IMR-90 (cell line): Measurements from ENCODE around the gene BRAT1. TPM values are rescaled to one million over a fixed set of nuclear protein-coding genes. Genes with fewer than 3 reads are reported as not detected.
A peak's percentile ranks its signal among the peaks of the same experiment; 100 is the strongest.

Source experiments
- ATAC-seq: fragments of 200-7000 bp; cut with Tn5 transposase; 2 replicates; pipeline ENCODE4 v1.9.1; 2020; ENCODE audit warnings: low read depth, mild to moderate bottlenecking, moderate library complexity
- BruUV-seq: library from RNA; stranded (reverse); fragments of 400-500 nt; replicated peaks from 2 replicates; lab custom pipeline; 2021; lab: Mats Ljungman, UMichigan
- CTCF ChIA-PET: fragments of 300-600 bp; formaldehyde crosslinking; extraction: SDS; loops from one replicate; lab custom pipeline; 2021; ENCODE audit warnings: antibody characterized with exemption; lab: Yijun Ruan, JAX
- POLR2A ChIA-PET: fragments of 300-600 bp; sonication (Branson Sonifier 250); formaldehyde crosslinking; loops from one replicate; lab custom pipeline; 2022; ENCODE audit warnings: antibody characterized with exemption; ENCODE audit not compliant: unreplicated experiment; lab: Charles Lee
- DNase-seq: peaks from one replicate; pipeline ENCODE4 v3.0.0; 2013
- H2AFZ ChIP-seq: replicated peaks from 2 replicates; pipeline ENCODE3; 2013; ENCODE audit warnings: low read length, mild to moderate bottlenecking; ENCODE audit not compliant: poor library complexity
- H2AK5ac ChIP-seq: 2 replicates; pipeline ENCODE4 v1.6.1; 2013; ENCODE audit warnings: low read depth, low read length, inconsistent platforms
- H2AK9ac ChIP-seq: replicated peaks from 2 replicates; pipeline ENCODE3; 2013; ENCODE audit warnings: mild to moderate bottlenecking, low read depth, low read length, moderate library complexity; ENCODE audit not compliant: poor library complexity
- H2BK120ac ChIP-seq: 2 replicates; pipeline ENCODE4 v1.6.1; 2013; ENCODE audit warnings: low read depth, low read length, inconsistent platforms
- H2BK15ac ChIP-seq: 3 replicates; pipeline ENCODE4 v1.6.1; 2013; ENCODE audit warnings: low read depth, low read length, inconsistent platforms
- H2BK20ac ChIP-seq: 2 replicates; pipeline ENCODE4 v1.6.1; 2013; ENCODE audit warnings: low read depth, mild to moderate bottlenecking, inconsistent platforms, low read length, moderate library complexity
- H2BK5ac ChIP-seq: 2 replicates; pipeline ENCODE4 v1.6.1; 2013; ENCODE audit warnings: mild to moderate bottlenecking, low read depth, low read length, inconsistent platforms; ENCODE audit not compliant: poor library complexity, severe bottlenecking
- H3K14ac ChIP-seq: replicated peaks from 2 replicates; pipeline ENCODE4 v1.6.1; 2013; ENCODE audit warnings: low read depth, low read length, inconsistent platforms
- H3K18ac ChIP-seq: 2 replicates; pipeline ENCODE4 v1.6.1; 2013; ENCODE audit warnings: low read depth, low read length, control low read depth
- H3K23ac ChIP-seq: 2 replicates; pipeline ENCODE4 v1.6.1; 2013; ENCODE audit warnings: low read depth, low read length, inconsistent platforms
- H3K27ac ChIP-seq: 2 replicates; pipeline ENCODE4 v1.5.1; 2013; ENCODE audit warnings: mild to moderate bottlenecking, control low read depth, low read length; ENCODE audit not compliant: insufficient read depth
- H3K27me3 ChIP-seq: 2 replicates; pipeline ENCODE4 v1.6.1; 2013; ENCODE audit warnings: low read length; ENCODE audit not compliant: control insufficient read depth, insufficient read depth
- H3K36me3 ChIP-seq: 2 replicates; pipeline ENCODE4 v1.6.1; 2013; ENCODE audit warnings: low read length, mixed read lengths; ENCODE audit not compliant: control insufficient read depth, insufficient read depth
- H3K4ac ChIP-seq: 2 replicates; pipeline ENCODE4 v1.6.1; 2013; ENCODE audit warnings: low read depth, low read length, inconsistent platforms
- H3K4me1 ChIP-seq: 2 replicates; pipeline ENCODE4 v1.6.1; 2013; ENCODE audit warnings: low read length, mixed read lengths; ENCODE audit not compliant: control insufficient read depth, insufficient read depth
- H3K4me2 ChIP-seq: 2 replicates; pipeline ENCODE4 v1.6.1; 2013; ENCODE audit warnings: low read depth, mild to moderate bottlenecking, control low read depth, low read length, moderate library complexity
- H3K4me3 ChIP-seq: 2 replicates; pipeline ENCODE4 v1.5.1; 2013; ENCODE audit warnings: low read depth, mild to moderate bottlenecking, control low read depth, low read length, moderate library complexity; ENCODE audit not compliant: insufficient read depth
- H3K56ac ChIP-seq: 2 replicates; pipeline ENCODE4 v1.6.1; 2013; ENCODE audit warnings: low read length, inconsistent platforms; ENCODE audit not compliant: insufficient read depth; ENCODE audit errors: extremely low read depth
- H3K79me1 ChIP-seq, 2 experiments: 2 replicates each; pipeline ENCODE4 v1.6.1; 2013; ENCODE audit warnings: low read length in 2 of 2, inconsistent platforms in 1 of 2, low read depth in 1 of 2
- H3K9ac ChIP-seq: 2 replicates; pipeline ENCODE4 v1.6.1; 2013; ENCODE audit warnings: low read depth, low read length, control low read depth
- H3K9me1 ChIP-seq: 2 replicates; pipeline ENCODE4 v1.6.1; 2013; ENCODE audit warnings: low read length, inconsistent platforms; ENCODE audit not compliant: insufficient read depth
- H3K9me3 ChIP-seq: 2 replicates; pipeline ENCODE4 v1.6.1; 2013; ENCODE audit warnings: low read length; ENCODE audit not compliant: control insufficient read depth, insufficient read depth
- H4K20me1 ChIP-seq: 2 replicates; pipeline ENCODE4 v1.6.1; 2013; ENCODE audit warnings: low read length, inconsistent platforms; ENCODE audit not compliant: insufficient read depth
- H4K5ac ChIP-seq: 2 replicates; pipeline ENCODE4 v1.6.1; 2013; ENCODE audit warnings: mild to moderate bottlenecking, low read depth, low read length, control low read depth
- H4K8ac ChIP-seq, 2 experiments: 2 replicates each; pipeline ENCODE4 v1.6.1; 2013; ENCODE audit warnings: low read depth in 2 of 2, low read length in 2 of 2, control low read depth in 1 of 2, inconsistent platforms in 1 of 2
- H4K91ac ChIP-seq: 2 replicates; pipeline ENCODE4 v1.6.1; 2013; ENCODE audit warnings: low read depth, low read length, inconsistent platforms; ENCODE audit not compliant: insufficient read depth
- BHLHE40 ChIP-seq: fragments of 150-350 bp; IDR thresholded peaks from 2 replicates; pipeline ENCODE4 v1.6.1; 2016; ENCODE audit warnings: mild to moderate bottlenecking, low read depth, low read length
- CEBPB ChIP-seq: IDR thresholded peaks from 2 replicates; pipeline ENCODE4 v1.6.1; 2012; ENCODE audit warnings: low read depth, low read length, improper control_type of control experiment
- CHD1 ChIP-seq: IDR thresholded peaks from 2 replicates; pipeline ENCODE4 v1.6.1; 2012; ENCODE audit warnings: low read depth, low read length, improper control_type of control experiment
- CTCF ChIP-seq: conservative IDR thresholded peaks from 2 replicates; pipeline ENCODE4 v1.5.1; 2012; ENCODE audit warnings: mild to moderate bottlenecking, low read depth, low read length, improper control_type of control experiment
- ELK1 ChIP-seq: fragments of 150-350 bp; IDR thresholded peaks from 2 replicates; pipeline ENCODE4 v1.6.1; 2016; ENCODE audit warnings: low read depth, mild to moderate bottlenecking, low read length, moderate library complexity, borderline replicate concordance
- FOS ChIP-seq: fragments of 150-350 bp; IDR thresholded peaks from 2 replicates; pipeline ENCODE4 v1.6.1; 2016; ENCODE audit warnings: low read depth, low read length
- MAFK ChIP-seq: IDR thresholded peaks from 2 replicates; pipeline ENCODE4 v1.6.1; 2012; ENCODE audit warnings: low read depth, low read length, improper control_type of control experiment
- MAZ ChIP-seq: IDR thresholded peaks from 2 replicates; pipeline ENCODE4 v1.6.1; 2012; ENCODE audit warnings: low read depth, mild to moderate bottlenecking, low read length, improper control_type of control experiment, moderate library complexity, borderline replicate concordance
- MXI1 ChIP-seq: IDR thresholded peaks from 2 replicates; pipeline ENCODE4 v1.6.1; 2012; ENCODE audit warnings: low read depth, mild to moderate bottlenecking, low read length, moderate library complexity, borderline replicate concordance
- NFE2L2 ChIP-seq: fragments of 150-350 bp; IDR thresholded peaks from 2 replicates; pipeline ENCODE4 v1.6.1; 2016; ENCODE audit warnings: low read depth, mild to moderate bottlenecking, low read length
- POLR2A ChIP-seq: IDR thresholded peaks from 2 replicates; pipeline ENCODE4 v1.6.1; 2012; ENCODE audit warnings: mild to moderate bottlenecking, low read depth, low read length
- RAD21 ChIP-seq: IDR thresholded peaks from 2 replicates; pipeline ENCODE4 v1.6.1; 2012; ENCODE audit warnings: low read length, improper control_type of control experiment
- RCOR1 ChIP-seq: IDR thresholded peaks from 2 replicates; pipeline ENCODE4 v1.6.1; 2012; ENCODE audit warnings: mild to moderate bottlenecking, low read length, improper control_type of control experiment; ENCODE audit not compliant: insufficient replicate concordance
- RFX5 ChIP-seq: IDR thresholded peaks from 2 replicates; pipeline ENCODE4 v1.8.0; 2012; ENCODE audit warnings: low read depth, mild to moderate bottlenecking, low read length, moderate library complexity
- SMC3 ChIP-seq: fragments of 150-350 bp; IDR thresholded peaks from 2 replicates; pipeline ENCODE4 v1.6.1; 2016; ENCODE audit warnings: low read depth, mild to moderate bottlenecking, antibody characterized with exemption, low read length, moderate library complexity
- WGBS, 2 experiments: methylation state at CpG; one replicate each; pipeline versions ENCODE4 v1.1.5 to v1.1.7; 2013; ENCODE audit warnings: missing lambda C conversion rate in 2 of 2; ENCODE audit not compliant: insufficient read length in 1 of 2; ENCODE audit errors: extremely low coverage in 2 of 2; 5-methylcytosine and 5-hydroxymethylcytosine counted together
- dilution Hi-C: fragments of 300-500 bp; cut with HindIII; formaldehyde crosslinking; loops from one replicate; pipeline ENCODE4 v1.14.3; 2018; ENCODE audit warnings: low sequenced_read_pairs; ENCODE audit not compliant: unreplicated experiment
- in situ Hi-C: fragments of 300-500 bp; cut with MboI; formaldehyde crosslinking; loops from 3 replicates; pipeline ENCODE4 v1.14.3; 2019; ENCODE audit warnings: low sequenced_read_pairs, inconsistent platforms, mixed read lengths
- intact Hi-C: fragments of 100-400 bp; cut with micrococcal nuclease; formaldehyde crosslinking; loops from 2 replicates; pipeline ENCODE4 v1.10.0; 2022
- polyA plus RNA-seq, 3 experiments: library from polyadenylated mRNA; depleted of rRNA; stranded (reverse); fragments of >200 nt; gene quantifications; 2 replicates each; pipeline ENCODE4 v1.2.3, GENCODE V29; 2012; ENCODE audit warnings: low replicate concordance in 1 of 3
- total RNA-seq: library from RNA; depleted of rRNA; stranded (reverse); fragments of >200 nt; gene quantifications from 2 replicates; pipeline ENCODE4 v1.2.3, GENCODE V29; 2012
- TF ChIP-seq, protein P1 (sequence below): fragments of 150-350 bp; IDR thresholded peaks from 2 replicates; pipeline ENCODE4 v1.6.1; 2017; ENCODE audit warnings: mild to moderate bottlenecking, antibody characterized with exemption, low read length, low read depth

BRAT1 gene
- total and polyA plus RNA-seq, 2 of the 4 experiments (the other 2 are of a cell fraction), result 6.8 to 21.9 TPM

GRCh38 chr7:2509298-2509906 is 45.9 kb downstream of the BRAT1 start:
- Histone ChIP-seq H3K9me1 (no peaks in the 10 kb centered on the region), H2AFZ (no peak overlapping the region), H2BK5ac (no peak overlapping the region), H3K4me3 (no peak overlapping the region), H2BK15ac (no peak overlapping the region), H3K56ac (no peak overlapping the region), H3K4me2 (no peak overlapping the region), H3K27ac (no peak overlapping the region), H3K36me3 (no peaks in the 10 kb centered on the region), H3K4me1 (peaks cover 8% of the 10 kb centered on the region; the same call in 1 of the 2 replicates), H4K5ac (no peak overlapping the region), H2BK120ac (no peak overlapping the region), H3K9me3 (no peaks in the 10 kb centered on the region), H3K27me3 (peaks cover 1% of the 10 kb centered on the region; the same call in 1 of the 2 replicates), H3K18ac (no peak overlapping the region), H3K23ac (no peak overlapping the region), H3K4ac (no peak overlapping the region), H3K79me1 (no peaks in the 10 kb centered on the region), H4K91ac (no peak overlapping the region), H4K8ac (no peak overlapping the region), H4K20me1 (no peaks in the 10 kb centered on the region), H2BK20ac (no peak overlapping the region), H2AK9ac (peak overlapping the region; percentile 50), H3K9ac (no peak overlapping the region), H3K14ac (no peak overlapping the region), H2AK5ac (no peak overlapping the region)
- ATAC-seq, result no peak
- CTCF ChIA-PET, result no interaction called here
- in situ Hi-C loops, result no loop called here
- no peak for DNase-seq
- intact Hi-C loops, result no loop called here
- TF ChIP-seq FOS, result no peak
- TF ChIP-seq NFE2L2, result no peak
- no peak for TF ChIP-seq MAFK
- TF ChIP-seq, protein P1, sequence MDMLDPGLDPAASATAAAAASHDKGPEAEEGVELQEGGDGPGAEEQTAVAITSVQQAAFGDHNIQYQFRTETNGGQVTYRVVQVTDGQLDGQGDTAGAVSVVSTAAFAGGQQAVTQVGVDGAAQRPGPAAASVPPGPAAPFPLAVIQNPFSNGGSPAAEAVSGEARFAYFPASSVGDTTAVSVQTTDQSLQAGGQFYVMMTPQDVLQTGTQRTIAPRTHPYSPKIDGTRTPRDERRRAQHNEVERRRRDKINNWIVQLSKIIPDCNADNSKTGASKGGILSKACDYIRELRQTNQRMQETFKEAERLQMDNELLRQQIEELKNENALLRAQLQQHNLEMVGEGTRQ, result no peak
- no peak for TF ChIP-seq SMC3
- no peak for TF ChIP-seq MXI1
- TF ChIP-seq ELK1, result no peak
- TF ChIP-seq BHLHE40, result no peak
- TF ChIP-seq CEBPB, result no peak
- TF ChIP-seq POLR2A, result no peak
- TF ChIP-seq CTCF, result no peak
- no peak for TF ChIP-seq RAD21
- no peak for TF ChIP-seq RCOR1
- no peak for TF ChIP-seq RFX5
- no peak for TF ChIP-seq CHD1
- TF ChIP-seq MAZ, result no peak
- WGBS, 2 experiments, result 65% methylated on average over 9 of the region's 23 CpGs; no CpG with 5 or more reads in 1 of the 2 experiments
- POLR2A ChIA-PET, result no interaction called here
- BruUV-seq, result no TSS peak
- dilution Hi-C loops, result no loop called here
